ENCODE data around the gene HS3ST3B1. TPM values are rescaled to one million over a fixed set of nuclear protein-coding genes. Genes with fewer than 3 reads are reported as not detected.

HS3ST3B1 gene
- total and polyA plus RNA-seq, 2 of the 4 experiments (the other 2 are of a cell fraction), result 3.1 to 4.3 TPM

DNA sequence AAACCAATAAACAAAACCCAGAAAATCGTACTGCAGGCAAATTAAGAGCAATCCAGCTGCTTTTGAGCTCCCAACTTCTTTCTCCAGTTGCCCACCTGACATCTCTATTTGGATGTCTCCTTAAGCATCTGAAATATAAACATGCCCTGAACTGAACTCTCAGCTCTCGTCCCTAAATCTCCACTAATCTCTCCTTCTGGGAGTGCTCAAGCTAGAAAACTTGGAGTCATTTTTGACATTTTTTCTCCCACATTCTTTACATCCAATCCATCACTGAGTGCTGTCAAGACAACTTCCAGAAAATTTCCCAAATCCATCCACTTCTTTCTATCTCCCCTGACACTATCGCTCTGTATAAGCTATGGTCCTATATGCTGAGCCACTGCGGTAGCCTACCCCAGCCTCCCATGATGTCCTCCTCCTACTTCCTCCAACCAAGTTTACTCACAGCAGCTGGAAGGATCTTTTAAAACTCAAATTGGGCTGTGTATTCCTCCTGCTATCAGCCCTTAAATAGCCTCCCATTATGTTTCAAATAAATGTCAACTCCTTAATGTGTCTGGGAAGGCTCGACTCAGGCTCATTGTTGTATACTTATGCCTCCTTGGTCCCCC is 53.1 kb downstream of the HS3ST3B1 start:
- peak overlapping the region; percentile 20 for H3K4ac ChIP-seq (ENCODE audit: low read depth, low read length)
- WGBS, 2 experiments (ENCODE audit: extremely low coverage in 2 of 2, insufficient read length in 1 of 2), result 19% methylated on average over 3 of the region's 5 CpGs; no CpG with 5 or more reads in 1 of the 2 experiments
- H2BK5ac ChIP-seq (ENCODE audit: low read depth, low read length, poor library complexity, severe bottlenecking), result no peak overlapping the region
- intact Hi-C loops (cut with micrococcal nuclease), result no loop called here
- H3K79me1 ChIP-seq (ENCODE audit: low read depth in 1 of 2, low read length in 2 of 2), result no peaks in the 10 kb centered on the region
- H3K27ac ChIP-seq (ENCODE audit: insufficient read depth, low read length), result peak overlapping the region; percentile 23; the same call in 1 of the 2 replicates
- H2AK5ac ChIP-seq (ENCODE audit: low read depth, low read length), result 0 out of 2 replicates have a peak overlapping the region, but pooled peaks have one; percentile 27
- no peaks in the 10 kb centered on the region for H4K20me1 ChIP-seq (ENCODE audit: insufficient read depth, low read length)
- H3K9me1 ChIP-seq (ENCODE audit: insufficient read depth, low read length), result no peaks in the 10 kb centered on the region; the same call in none of the 2 replicates
- H3K9me3 ChIP-seq (ENCODE audit: control insufficient read depth, insufficient read depth, low read length), result no peaks in the 10 kb centered on the region
- no peak overlapping the region; the same call in 1 of the 2 replicates for H3K4me2 ChIP-seq (ENCODE audit: low read depth, low read length)
- POLR2A ChIA-PET (ENCODE audit: unreplicated experiment), result no interaction called here
- peak overlapping the region; percentile 17; the same call in 1 of the 2 replicates for H4K91ac ChIP-seq (ENCODE audit: insufficient read depth, low read depth, low read length)
- no peak overlapping the region for H3K9ac ChIP-seq (ENCODE audit: low read depth, low read length)
- H2BK120ac ChIP-seq (ENCODE audit: low read depth, low read length), result peak overlapping the region; percentile 39; the same call in 1 of the 2 replicates
- H2BK20ac ChIP-seq (ENCODE audit: low read depth, low read length), result peak overlapping the region; percentile 39; the same call in 1 of the 2 replicates
- H3K14ac ChIP-seq (replicated peaks; ENCODE audit: low read depth, low read length), result peak overlapping the region; percentile 31; the same call in 1 of the 2 replicates
- H2BK15ac ChIP-seq (ENCODE audit: low read depth, low read length), result no peak overlapping the region
- DNase-seq, result no peak
- no peak overlapping the region for H2AK9ac ChIP-seq (replicated peaks; ENCODE audit: low read depth, low read length, poor library complexity)
- H3K27me3 ChIP-seq (ENCODE audit: control insufficient read depth, insufficient read depth, low read length), result no peaks in the 10 kb centered on the region
- no peak overlapping the region for H2AFZ ChIP-seq (replicated peaks; ENCODE audit: low read length, poor library complexity)
- peak overlapping the region; percentile 33; the same call in 1 of the 2 replicates for H3K18ac ChIP-seq (ENCODE audit: low read depth, low read length)
- in situ Hi-C loops (cut with MboI; ENCODE audit: low sequenced_read_pairs), result no loop called here
- no peak; the same call in 1 of the 2 replicates for ATAC-seq (ENCODE audit: low read depth)
- CTCF ChIA-PET, result interaction anchor here (0.6 kb wide), 1 partner anchor 451 kb away, joined by 3 read pairs; no protein-coding TSS in a partner anchor
- no peak overlapping the region; the same call in 1 of the 2 replicates for H4K5ac ChIP-seq (ENCODE audit: low read depth, low read length)
- no peak overlapping the region for H3K56ac ChIP-seq (ENCODE audit: extremely low read depth, insufficient read depth, low read length)
- no peak for TF ChIP-seq BHLHE40 (IDR thresholded peaks at IDR 0.05; ENCODE audit: low read depth, low read length)
- no peak for TF ChIP-seq MAZ (IDR thresholded peaks at IDR 0.05; ENCODE audit: borderline replicate concordance, low read depth, low read length)
- no peak for TF ChIP-seq MAFK (IDR thresholded peaks at IDR 0.05; ENCODE audit: low read depth, low read length)
- no peak for TF ChIP-seq CEBPB (IDR thresholded peaks at IDR 0.05; ENCODE audit: low read depth, low read length)
- TF ChIP-seq RFX5 (IDR thresholded peaks at IDR 0.05; ENCODE audit: low read depth, low read length), result no peak
- TF ChIP-seq NFE2L2 (IDR thresholded peaks at IDR 0.05; ENCODE audit: low read depth, low read length), result no peak
- no peak for TF ChIP-seq MXI1 (IDR thresholded peaks at IDR 0.05; ENCODE audit: borderline replicate concordance, low read depth, low read length)
- TF ChIP-seq, protein P1, sequence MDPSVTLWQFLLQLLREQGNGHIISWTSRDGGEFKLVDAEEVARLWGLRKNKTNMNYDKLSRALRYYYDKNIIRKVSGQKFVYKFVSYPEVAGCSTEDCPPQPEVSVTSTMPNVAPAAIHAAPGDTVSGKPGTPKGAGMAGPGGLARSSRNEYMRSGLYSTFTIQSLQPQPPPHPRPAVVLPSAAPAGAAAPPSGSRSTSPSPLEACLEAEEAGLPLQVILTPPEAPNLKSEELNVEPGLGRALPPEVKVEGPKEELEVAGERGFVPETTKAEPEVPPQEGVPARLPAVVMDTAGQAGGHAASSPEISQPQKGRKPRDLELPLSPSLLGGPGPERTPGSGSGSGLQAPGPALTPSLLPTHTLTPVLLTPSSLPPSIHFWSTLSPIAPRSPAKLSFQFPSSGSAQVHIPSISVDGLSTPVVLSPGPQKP (IDR thresholded peaks at IDR 0.05; ENCODE audit: borderline replicate concordance, low read depth, low read length), result no peak
- no peak for TF ChIP-seq RAD21 (IDR thresholded peaks at IDR 0.05; ENCODE audit: low read length)
- no peak for TF ChIP-seq CHD1 (IDR thresholded peaks at IDR 0.05; ENCODE audit: low read depth, low read length)
- TF ChIP-seq FOS (IDR thresholded peaks at IDR 0.05; ENCODE audit: low read depth, low read length), result no peak
- no peak for TF ChIP-seq POLR2A (IDR thresholded peaks at IDR 0.05; ENCODE audit: low read depth, low read length)
- no peak for TF ChIP-seq RCOR1 (IDR thresholded peaks at IDR 0.05; ENCODE audit: insufficient replicate concordance, low read length)
- H3K4me3 ChIP-seq (ENCODE audit: insufficient read depth, low read depth, low read length), result no peak overlapping the region
- H3K36me3 ChIP-seq (ENCODE audit: control insufficient read depth, insufficient read depth, low read length), result 0 out of 2 replicates have a peak, but pooled peaks cover 2% of the 10 kb centered on the region
- H3K4me1 ChIP-seq (ENCODE audit: control insufficient read depth, insufficient read depth, low read length), result peaks cover 11% of the 10 kb centered on the region
- H4K8ac ChIP-seq (ENCODE audit: low read depth in 2 of 2, low read length in 2 of 2), result peak overlapping the region in 1 of 2 experiments; percentile 12; a peak in 1 of 4 replicates
- no peak overlapping the region; the same call in 1 of the 2 replicates for H3K23ac ChIP-seq (ENCODE audit: low read depth, low read length)
- dilution Hi-C loops (cut with HindIII; ENCODE audit: low sequenced_read_pairs, unreplicated experiment), result no loop called here
- no TSS peak for BruUV-seq (replicated peaks)
